Astrocyte (in vitro differentiated cells and primary cell): ENCODE results near the gene ZNF493. TPM values are rescaled to one million over a fixed set of nuclear protein-coding genes. Genes with fewer than 3 reads are reported as not detected.

Experiments
- DNase-seq: peaks from one replicate; pipeline ENCODE4 v3.0.0-alpha.2; 2010; ENCODE audit warnings: low read depth
- FAIRE-seq: peaks from 2 replicates; lab custom pipeline; 2011; peaks lifted over from hg19 to GRCh38; lab: Jason Lieb, UNC
- H2AFZ ChIP-seq: 2 replicates; pipeline ENCODE4 v1.6.0; 2012; ENCODE audit warnings: low read depth, low read length, inconsistent platforms
- H3K27ac ChIP-seq: 2 replicates; pipeline ENCODE4 v1.5.1; 2011; ENCODE audit warnings: low read depth, low read length, inconsistent platforms
- H3K27me3 ChIP-seq: 2 replicates; pipeline ENCODE4 v1.6.0; 2011; ENCODE audit warnings: low read length, inconsistent platforms; ENCODE audit not compliant: insufficient read depth
- H3K36me3 ChIP-seq: 2 replicates; pipeline ENCODE4 v1.5.1; 2011; ENCODE audit warnings: low read length, inconsistent platforms; ENCODE audit not compliant: insufficient read depth
- H3K4me1 ChIP-seq: 2 replicates; pipeline ENCODE4 v1.5.1; 2011; ENCODE audit warnings: low read length, inconsistent platforms; ENCODE audit not compliant: insufficient read depth
- H3K4me2 ChIP-seq: 2 replicates; pipeline ENCODE4 v1.6.0; 2012; ENCODE audit warnings: low read length, inconsistent platforms
- H3K4me3 ChIP-seq: 2 replicates; pipeline ENCODE4 v1.5.1; 2011; ENCODE audit warnings: low read depth, mild to moderate bottlenecking, low read length, inconsistent platforms; ENCODE audit not compliant: insufficient read depth
- H3K79me2 ChIP-seq: 2 replicates; pipeline ENCODE4 v1.6.0; 2012; ENCODE audit warnings: mild to moderate bottlenecking, low read length, inconsistent platforms; ENCODE audit not compliant: insufficient read depth
- H3K9ac ChIP-seq: 2 replicates; pipeline ENCODE4 v1.6.0; 2012; ENCODE audit warnings: mild to moderate bottlenecking, low read length, inconsistent platforms
- H3K9me3 ChIP-seq: 2 replicates; pipeline ENCODE4 v1.5.1; 2012; ENCODE audit warnings: low read depth, mild to moderate bottlenecking, low read length, inconsistent platforms; ENCODE audit not compliant: insufficient read depth
- H4K20me1 ChIP-seq: 2 replicates; pipeline ENCODE4 v1.6.0; 2012; ENCODE audit warnings: low read length, inconsistent platforms; ENCODE audit not compliant: insufficient read depth
- H3K27ac Mint-ChIP-seq: one replicate; pipeline ENCODE4 v1.8.0; 2021; ENCODE audit warnings: mild to moderate bottlenecking, mixed read lengths; ENCODE audit not compliant: unreplicated experiment
- H3K27me3 Mint-ChIP-seq: one replicate; pipeline ENCODE4 v1.8.0; 2021; ENCODE audit warnings: low read depth, mixed read lengths; ENCODE audit not compliant: unreplicated experiment
- H3K36me3 Mint-ChIP-seq: one replicate; pipeline ENCODE4 v1.8.0; 2021; ENCODE audit warnings: low read depth, mixed read lengths; ENCODE audit not compliant: unreplicated experiment
- H3K4me1 Mint-ChIP-seq: one replicate; pipeline ENCODE4 v1.8.0; 2021; ENCODE audit warnings: low read depth, mixed read lengths; ENCODE audit not compliant: unreplicated experiment
- H3K4me3 Mint-ChIP-seq: one replicate; pipeline ENCODE4 v1.8.0; 2021; ENCODE audit warnings: mild to moderate bottlenecking, moderate library complexity, mixed read lengths; ENCODE audit not compliant: unreplicated experiment
- H3K9me3 Mint-ChIP-seq: one replicate; pipeline ENCODE4 v1.8.0; 2021; ENCODE audit warnings: mild to moderate bottlenecking, mixed read lengths; ENCODE audit not compliant: unreplicated experiment
- EZH2 ChIP-seq: IDR thresholded peaks from 2 replicates; pipeline ENCODE4 v1.6.1; 2012; ENCODE audit warnings: mild to moderate bottlenecking, low read length, inconsistent platforms; ENCODE audit not compliant: insufficient read depth
- total RNA-seq: library from RNA; stranded (reverse); gene quantifications from 2 replicates; pipeline ENCODE4 v1.2.1, GENCODE V29; 2021
- TF ChIP-seq, protein P1 (sequence below): IDR thresholded peaks from 2 replicates; pipeline ENCODE4 v1.5.1; 2011; ENCODE audit warnings: low read depth, mild to moderate bottlenecking, inconsistent platforms, low read length, moderate library complexity; ENCODE audit not compliant: insufficient read depth

The ZNF493 gene
- total RNA-seq, 1 donor from 2014 or later: 13.0 TPM

DNA sequence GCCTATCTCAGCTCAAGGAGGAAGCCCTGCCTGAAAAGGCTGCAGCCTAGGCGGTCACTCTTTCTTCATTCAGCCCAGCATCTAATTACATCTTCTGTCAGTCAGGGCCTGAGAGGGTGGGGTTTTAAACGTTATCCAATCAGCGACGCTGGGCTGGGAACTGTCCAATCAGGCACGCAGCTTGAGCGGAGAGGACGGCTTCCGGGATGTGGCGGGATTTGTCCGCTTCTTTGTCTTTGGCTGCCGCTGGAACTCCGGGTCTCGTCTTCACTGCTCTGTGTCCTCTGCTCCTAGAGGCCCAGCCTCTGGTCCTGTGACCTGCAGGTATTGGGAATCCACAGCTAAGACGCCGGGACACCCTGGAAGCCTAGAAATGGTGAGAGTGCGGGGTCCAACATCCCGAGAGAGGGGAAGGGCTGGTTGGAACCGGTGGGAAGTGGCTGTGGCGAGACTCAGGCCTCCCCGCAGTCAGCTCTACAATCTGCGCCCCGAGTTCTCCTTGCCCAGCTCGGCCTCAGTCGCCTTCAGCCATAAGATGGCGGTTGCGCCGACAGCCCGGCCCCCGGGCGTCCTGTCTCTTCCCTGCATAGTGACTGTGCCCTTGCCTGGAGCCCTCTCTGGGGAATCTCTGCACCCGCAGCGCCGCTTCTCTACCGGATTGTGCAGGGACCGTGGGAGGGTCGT, 38.0 kb upstream of the ZNF493 start, which contains the start of gene ZNF738:
ZNF738 (plus strand) TSS at position 233 of the 684 bp plus-strand sequence; CDS start at position 374, 141 bp downstream.
- Histone ChIP-seq H3K4me2 (peak within 1 kb of the TSS; percentile 94), H3K9ac (peak within 1 kb of the TSS; percentile 90), H3K27ac (peak within 1 kb of the TSS; percentile 81), H2AFZ (peak within 1 kb of the TSS; percentile 91), H3K4me1 (no peaks in the 10 kb centered on the region), H3K79me2 (peaks cover 21% of the 10 kb centered on the region), H3K27me3 (no peaks in the 10 kb centered on the region), H3K4me3 (peak within 1 kb of the TSS; percentile 78), H3K9me3 (peaks cover 2% of the 10 kb centered on the region), H3K36me3 (peaks cover 9% of the 10 kb centered on the region), H4K20me1 (no peaks in the 10 kb centered on the region)
- Mint-ChIP-seq H3K27ac (peak within 1 kb of the TSS; percentile 97), H3K36me3 (peaks cover 20% of the 10 kb centered on the region), H3K4me3 (peak within 1 kb of the TSS; percentile 100), H3K27me3 (no peaks in the 10 kb centered on the region), H3K4me1 (peaks cover 1% of the 10 kb centered on the region), H3K9me3 (peaks cover 13% of the 10 kb centered on the region)
- FAIRE-seq (peak; percentile 85), DNase-seq (peak; percentile 92)
- TF ChIP-seq, protein P1, sequence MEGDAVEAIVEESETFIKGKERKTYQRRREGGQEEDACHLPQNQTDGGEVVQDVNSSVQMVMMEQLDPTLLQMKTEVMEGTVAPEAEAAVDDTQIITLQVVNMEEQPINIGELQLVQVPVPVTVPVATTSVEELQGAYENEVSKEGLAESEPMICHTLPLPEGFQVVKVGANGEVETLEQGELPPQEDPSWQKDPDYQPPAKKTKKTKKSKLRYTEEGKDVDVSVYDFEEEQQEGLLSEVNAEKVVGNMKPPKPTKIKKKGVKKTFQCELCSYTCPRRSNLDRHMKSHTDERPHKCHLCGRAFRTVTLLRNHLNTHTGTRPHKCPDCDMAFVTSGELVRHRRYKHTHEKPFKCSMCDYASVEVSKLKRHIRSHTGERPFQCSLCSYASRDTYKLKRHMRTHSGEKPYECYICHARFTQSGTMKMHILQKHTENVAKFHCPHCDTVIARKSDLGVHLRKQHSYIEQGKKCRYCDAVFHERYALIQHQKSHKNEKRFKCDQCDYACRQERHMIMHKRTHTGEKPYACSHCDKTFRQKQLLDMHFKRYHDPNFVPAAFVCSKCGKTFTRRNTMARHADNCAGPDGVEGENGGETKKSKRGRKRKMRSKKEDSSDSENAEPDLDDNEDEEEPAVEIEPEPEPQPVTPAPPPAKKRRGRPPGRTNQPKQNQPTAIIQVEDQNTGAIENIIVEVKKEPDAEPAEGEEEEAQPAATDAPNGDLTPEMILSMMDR: no peak
- no peak for TF ChIP-seq EZH2

DNA sequence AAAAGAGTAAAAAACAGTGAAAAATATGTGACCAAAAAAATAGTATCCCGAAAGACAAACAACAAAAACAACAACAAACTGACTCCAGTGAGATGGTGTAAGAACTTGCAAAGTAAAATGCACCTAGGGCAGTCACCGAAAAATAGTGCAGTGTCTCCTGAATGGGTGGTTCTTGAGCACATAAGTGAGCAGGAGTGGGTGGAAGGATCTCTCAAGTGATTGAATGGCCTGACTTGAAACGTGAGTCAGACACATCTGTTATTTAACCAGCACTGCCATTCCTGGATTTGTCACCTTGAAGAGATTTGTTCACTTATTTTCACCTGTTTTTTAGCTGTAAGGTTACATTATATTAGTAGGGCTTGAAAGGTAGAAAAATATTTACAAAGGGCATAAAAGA, 34.6 kb upstream of the ZNF493 start:
- Histone ChIP-seq H2AFZ (no peak overlapping the region), H3K9ac (no peak overlapping the region), H3K27ac (no peak overlapping the region), H3K79me2 (peaks cover 37% of the 10 kb centered on the region), H3K4me2 (no peak overlapping the region), H4K20me1 (no peaks in the 10 kb centered on the region), H3K27me3 (no peaks in the 10 kb centered on the region), H3K4me3 (no peak overlapping the region), H3K36me3 (peaks cover 12% of the 10 kb centered on the region), H3K9me3 (peaks cover 2% of the 10 kb centered on the region), H3K4me1 (no peaks in the 10 kb centered on the region)
- H3K27me3 Mint-ChIP-seq: no peaks in the 10 kb centered on the region
- H3K4me1 Mint-ChIP-seq: peaks cover 1% of the 10 kb centered on the region
- H3K27ac Mint-ChIP-seq: no peak overlapping the region
- FAIRE-seq (no peak), DNase-seq (no peak)
- H3K4me3 Mint-ChIP-seq: no peak overlapping the region
- peaks cover 11% of the 10 kb centered on the region for H3K9me3 Mint-ChIP-seq
- peaks cover 38% of the 10 kb centered on the region for H3K36me3 Mint-ChIP-seq
- TF ChIP-seq, protein P1: no peak
- no peak for TF ChIP-seq EZH2
